Mesothelial cell of epicardium (in vitro differentiated cells): Measurements from ENCODE around the gene HEPACAM. TPM values are rescaled to one million over a fixed set of nuclear protein-coding genes. Genes with fewer than 3 reads are reported as not detected.

Source experiments
- DNase-seq, 2 experiments: peaks; one replicate each; pipeline ENCODE4 v3.0.0; 2021; ENCODE audit warnings: low spot score in 2 of 2; ENCODE audit not compliant: unreplicated experiment in 2 of 2
- H3K27ac Mint-ChIP-seq: 2 replicates; pipeline ENCODE4 v1.8.0; 2021; ENCODE audit warnings: mixed read lengths
- H3K27me3 Mint-ChIP-seq: 2 replicates; pipeline ENCODE4 v1.8.0; 2021; ENCODE audit warnings: low read depth, mixed read lengths
- H3K36me3 Mint-ChIP-seq: 2 replicates; pipeline ENCODE4 v1.8.0; 2021; ENCODE audit warnings: mixed read lengths
- H3K4me1 Mint-ChIP-seq: 2 replicates; pipeline ENCODE4 v1.8.0; 2021; ENCODE audit warnings: mixed read lengths
- H3K4me3 Mint-ChIP-seq: 2 replicates; pipeline ENCODE4 v1.8.0; 2021; ENCODE audit warnings: mild to moderate bottlenecking, moderate library complexity, mixed read lengths
- H3K9me3 Mint-ChIP-seq: 2 replicates; pipeline ENCODE4 v1.8.0; 2021; ENCODE audit warnings: mixed read lengths
- total RNA-seq: library from RNA; stranded (reverse); gene quantifications from 3 replicates; pipeline ENCODE4 v1.2.1, GENCODE V29; 2021
- TF ChIP-seq, protein P1 (sequence below): fragments of 200-600 bp; sonication (generic); IDR thresholded peaks from one replicate; pipeline ENCODE4 v1.5.0; 2021; ENCODE audit warnings: antibody characterized with exemption; ENCODE audit not compliant: unreplicated experiment

Gene HEPACAM
- total RNA-seq, 1 donor from 2014 or later: not detected

DNA sequence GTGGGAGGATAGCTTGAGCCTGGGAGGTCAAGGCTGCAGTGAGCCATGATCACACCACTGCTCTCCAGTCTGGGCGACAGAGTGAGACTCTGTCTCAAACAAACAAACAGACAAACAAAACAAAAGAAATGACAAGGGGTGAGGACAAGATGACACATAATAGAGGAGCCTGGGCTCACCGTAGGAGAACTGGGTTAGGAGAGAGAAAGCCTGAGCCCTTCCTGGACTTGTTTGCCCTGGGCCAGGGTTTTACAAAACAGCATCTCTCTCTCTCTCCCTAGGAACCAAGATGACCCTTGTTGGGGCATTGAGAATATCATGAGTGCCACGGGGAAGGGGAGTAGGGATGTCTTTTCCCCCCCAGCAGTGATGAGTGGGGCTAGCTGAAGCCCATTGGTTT lies 54.9 kb downstream of the HEPACAM start:
- peaks cover 16% of the 10 kb centered on the region for H3K4me1 Mint-ChIP-seq
- H3K36me3 Mint-ChIP-seq: no peaks in the 10 kb centered on the region
- no peak overlapping the region for H3K27ac Mint-ChIP-seq
- TF ChIP-seq, protein P1, sequence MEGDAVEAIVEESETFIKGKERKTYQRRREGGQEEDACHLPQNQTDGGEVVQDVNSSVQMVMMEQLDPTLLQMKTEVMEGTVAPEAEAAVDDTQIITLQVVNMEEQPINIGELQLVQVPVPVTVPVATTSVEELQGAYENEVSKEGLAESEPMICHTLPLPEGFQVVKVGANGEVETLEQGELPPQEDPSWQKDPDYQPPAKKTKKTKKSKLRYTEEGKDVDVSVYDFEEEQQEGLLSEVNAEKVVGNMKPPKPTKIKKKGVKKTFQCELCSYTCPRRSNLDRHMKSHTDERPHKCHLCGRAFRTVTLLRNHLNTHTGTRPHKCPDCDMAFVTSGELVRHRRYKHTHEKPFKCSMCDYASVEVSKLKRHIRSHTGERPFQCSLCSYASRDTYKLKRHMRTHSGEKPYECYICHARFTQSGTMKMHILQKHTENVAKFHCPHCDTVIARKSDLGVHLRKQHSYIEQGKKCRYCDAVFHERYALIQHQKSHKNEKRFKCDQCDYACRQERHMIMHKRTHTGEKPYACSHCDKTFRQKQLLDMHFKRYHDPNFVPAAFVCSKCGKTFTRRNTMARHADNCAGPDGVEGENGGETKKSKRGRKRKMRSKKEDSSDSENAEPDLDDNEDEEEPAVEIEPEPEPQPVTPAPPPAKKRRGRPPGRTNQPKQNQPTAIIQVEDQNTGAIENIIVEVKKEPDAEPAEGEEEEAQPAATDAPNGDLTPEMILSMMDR: no peak
- no peaks in the 10 kb centered on the region for H3K9me3 Mint-ChIP-seq
- peak in 1 of 2 experiments; percentile 20 for DNase-seq
- peaks cover 11% of the 10 kb centered on the region for H3K27me3 Mint-ChIP-seq
- H3K4me3 Mint-ChIP-seq: no peak overlapping the region

DNA sequence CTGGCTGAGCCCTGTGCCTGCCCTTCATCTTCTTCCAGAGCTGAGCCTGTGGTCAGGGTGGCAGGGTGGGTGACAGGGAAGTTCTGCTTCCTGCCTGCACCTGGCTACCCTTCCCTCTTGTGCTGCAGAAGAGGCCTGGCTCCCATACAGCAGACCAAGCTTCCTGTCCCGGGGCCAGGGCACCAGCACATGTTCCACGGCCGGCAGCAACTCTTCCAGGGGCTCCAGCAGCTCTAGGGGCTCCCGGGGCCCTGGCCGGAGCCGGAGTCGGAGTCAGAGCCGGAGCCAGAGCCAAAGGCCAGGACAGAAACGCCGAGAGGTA lies 55.6 kb downstream of the HEPACAM start:
- Mint-ChIP-seq H3K9me3 (no peaks in the 10 kb centered on the region), H3K36me3 (no peaks in the 10 kb centered on the region)

DNA sequence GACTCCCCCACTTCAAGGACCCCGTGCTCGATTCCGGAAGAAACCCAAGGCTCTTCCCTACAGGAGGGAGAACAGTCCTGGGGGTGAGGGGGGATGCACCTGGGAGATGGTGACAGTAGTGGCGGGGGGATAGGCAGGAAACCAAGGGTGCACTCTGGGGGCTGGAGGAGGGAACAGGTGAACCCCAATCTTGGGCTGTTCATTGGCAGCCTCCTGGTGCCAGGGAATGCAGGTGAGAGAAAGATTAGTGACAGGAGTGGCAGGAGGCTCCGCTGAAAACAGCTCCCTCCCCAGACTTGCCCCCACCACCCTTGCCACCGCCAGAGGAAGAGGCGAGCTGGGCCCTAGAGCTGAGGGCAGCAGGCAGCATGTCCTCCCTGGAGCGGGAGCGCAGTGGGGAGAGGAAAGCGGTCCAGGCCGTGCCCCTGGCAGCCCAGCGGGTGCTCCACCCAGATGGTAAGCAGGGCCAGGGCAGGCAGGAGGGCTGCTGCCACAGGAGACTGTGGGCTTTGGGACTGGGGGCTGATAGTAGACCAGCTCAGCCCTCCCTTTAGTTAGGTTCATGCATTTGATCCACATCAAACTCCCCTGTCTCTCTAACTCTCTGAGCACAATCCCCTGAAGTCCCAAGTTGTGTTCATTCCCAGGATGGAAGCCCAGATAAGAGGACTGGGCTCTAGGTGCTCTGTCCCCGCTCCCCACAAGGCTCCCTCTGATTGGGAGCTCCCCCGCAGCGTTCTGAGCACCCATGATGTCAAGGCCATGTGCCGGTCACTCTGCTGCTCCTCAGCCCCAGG lies 56.2 kb downstream of the HEPACAM start:
- Mint-ChIP-seq H3K9me3 (no peaks in the 10 kb centered on the region), H3K4me3 (no peak overlapping the region), H3K36me3 (no peaks in the 10 kb centered on the region), H3K27me3 (peaks cover 16% of the 10 kb centered on the region), H3K27ac (no peak overlapping the region), H3K4me1 (peaks cover 16% of the 10 kb centered on the region)
- DNase-seq: peak in 1 of 2 experiments; percentile 25
- TF ChIP-seq, protein P1: no peak

More for the DNA sequence above, 55.6 kb downstream of the HEPACAM start:
- Mint-ChIP-seq H3K27ac (no peak overlapping the region), H3K4me1 (peaks cover 16% of the 10 kb centered on the region), H3K27me3 (peaks cover 12% of the 10 kb centered on the region), H3K4me3 (no peak overlapping the region)
- TF ChIP-seq, protein P1: no peak
- peak in 1 of 2 experiments; percentile 17 for DNase-seq

DNA sequence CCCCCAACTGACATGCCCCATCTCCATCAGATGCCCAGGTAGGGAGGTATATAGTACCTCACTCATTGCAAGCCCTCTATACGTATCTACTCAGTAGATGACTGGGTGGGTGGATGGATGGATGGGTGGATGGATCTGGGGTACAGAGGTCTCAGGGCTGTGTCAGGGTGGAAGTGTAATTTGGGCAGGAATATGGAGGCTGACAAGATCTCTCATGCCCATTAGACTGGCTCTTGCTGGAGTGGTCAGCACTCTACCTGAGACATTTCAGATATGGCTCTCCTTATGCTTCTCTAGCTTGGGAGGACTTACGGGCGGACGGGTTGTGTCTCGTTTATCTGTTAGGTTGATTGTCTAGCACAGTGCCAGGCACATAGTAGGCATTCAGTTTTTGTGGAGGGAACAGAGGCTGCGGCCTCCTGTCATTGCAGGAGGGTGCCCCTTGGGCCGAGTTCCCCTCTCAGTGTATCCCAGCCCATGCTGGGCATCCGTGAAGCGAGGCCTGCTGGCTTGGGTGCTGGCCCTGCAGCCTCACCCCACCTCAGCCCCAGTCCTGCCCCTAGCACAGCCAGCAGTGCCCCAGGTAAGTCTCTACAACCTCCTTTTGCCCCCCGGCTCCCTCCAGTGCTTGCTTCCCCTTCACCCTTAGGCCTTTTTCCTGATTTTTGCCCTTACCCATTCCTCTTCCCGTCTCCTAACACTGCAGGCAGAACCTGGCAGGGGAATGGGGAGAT lies 56.9 kb downstream of the HEPACAM start:
- H3K4me1 Mint-ChIP-seq: peaks cover 16% of the 10 kb centered on the region
- H3K4me3 Mint-ChIP-seq: no peak overlapping the region
- no peak overlapping the region for H3K27ac Mint-ChIP-seq
- TF ChIP-seq, protein P1: no peak
- no peak for DNase-seq
- peaks cover 21% of the 10 kb centered on the region for H3K27me3 Mint-ChIP-seq
- H3K9me3 Mint-ChIP-seq: no peaks in the 10 kb centered on the region
- no peaks in the 10 kb centered on the region for H3K36me3 Mint-ChIP-seq

DNA sequence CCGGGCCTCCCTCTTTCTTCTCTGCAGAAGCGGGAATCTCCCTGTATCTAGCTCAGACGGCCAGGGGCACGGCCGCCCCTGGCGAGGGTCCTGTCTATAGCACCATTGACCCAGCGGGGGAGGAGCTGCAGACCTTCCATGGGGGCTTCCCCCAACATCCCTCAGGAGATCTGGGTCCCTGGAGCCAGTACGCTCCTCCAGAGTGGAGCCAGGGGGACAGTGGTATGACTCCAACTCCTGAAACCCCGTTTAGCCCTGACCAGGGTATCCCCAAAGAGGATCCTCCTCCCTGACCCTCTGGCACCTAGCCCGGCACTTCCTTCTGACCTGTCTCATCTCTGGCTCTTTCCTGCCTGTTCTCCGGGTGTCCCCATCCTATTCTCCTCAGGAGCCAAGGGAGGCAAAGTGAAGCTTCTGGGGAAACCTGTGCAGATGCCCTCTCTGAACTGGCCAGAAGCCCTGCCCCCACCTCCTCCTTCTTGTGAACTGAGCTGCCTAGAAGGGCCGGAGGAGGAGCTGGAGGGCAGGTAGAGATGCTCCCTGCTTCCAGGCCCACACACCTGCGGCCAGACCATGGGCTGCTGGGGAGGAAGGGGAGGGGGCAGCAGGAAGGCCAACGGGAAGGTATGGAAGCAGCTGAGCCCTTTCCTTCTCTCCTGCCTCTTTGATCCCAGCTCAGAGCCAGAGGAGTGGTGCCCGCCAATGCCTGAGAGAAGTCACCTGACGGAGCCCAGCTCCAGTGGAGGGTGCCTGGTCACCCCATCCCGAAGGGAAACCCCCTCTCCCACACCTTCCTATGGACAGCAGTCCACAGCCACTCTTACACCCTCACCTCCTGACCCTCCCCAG lies 57.7 kb downstream of the HEPACAM start:
- peak overlapping the region; percentile 82 for H3K4me3 Mint-ChIP-seq
- TF ChIP-seq, protein P1: no peak
- no peaks in the 10 kb centered on the region for H3K9me3 Mint-ChIP-seq
- DNase-seq: no peak
- no peaks in the 10 kb centered on the region for H3K36me3 Mint-ChIP-seq
- H3K4me1 Mint-ChIP-seq: peaks cover 16% of the 10 kb centered on the region
- H3K27me3 Mint-ChIP-seq: peaks cover 29% of the 10 kb centered on the region
- no peak overlapping the region for H3K27ac Mint-ChIP-seq
